Activated T-cell treated with anti-CD3 and anti-CD28 coated beads for 48 hours (primary cell): Measurements from ENCODE around the gene SPDYE17.
"Not testable (repeated sequence)": the region's sequence is repeated elsewhere in the genome, so short reads cannot be mapped to it uniquely, and the experiment has no call there.

Experiments used
- DNase-seq: peaks from one replicate; pipeline ENCODE4 v3.0.0-alpha.2; 2020; ENCODE audit warnings: low read depth

Gene SPDYE17

DNA sequence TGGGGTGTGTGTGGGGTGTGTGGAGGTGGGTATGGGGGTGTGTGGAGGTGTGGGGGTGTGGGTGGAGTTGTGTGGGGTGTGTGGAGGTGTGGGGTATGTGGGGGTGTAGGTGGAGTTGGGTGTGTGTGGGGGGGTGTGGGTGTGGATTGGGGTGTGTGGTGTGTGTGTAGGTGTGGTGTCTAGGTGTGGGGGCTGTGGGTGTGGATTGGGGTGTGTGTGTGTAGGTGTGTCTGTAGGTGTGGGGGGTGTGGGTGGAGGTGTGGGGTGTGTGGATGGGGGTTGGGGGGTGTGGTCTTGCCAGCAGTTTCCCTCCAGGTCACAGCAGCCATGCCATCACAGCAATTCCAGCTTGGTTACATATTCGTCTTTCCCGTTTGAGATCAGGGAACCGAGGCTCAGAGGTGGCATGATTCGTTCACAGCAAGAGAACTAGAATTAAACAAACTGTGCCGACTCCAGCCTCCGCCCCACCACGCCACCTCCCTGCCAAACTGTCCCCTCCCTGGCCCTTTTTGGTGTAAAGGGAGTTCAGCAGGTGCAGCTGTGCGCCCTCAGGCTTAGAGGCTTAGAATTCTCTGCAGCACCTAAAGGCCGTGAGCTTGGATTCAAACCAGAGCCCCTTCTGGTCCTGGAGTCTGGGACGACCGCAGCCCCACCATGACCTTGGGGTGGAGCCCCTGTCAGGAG lies 33.3 kb downstream of the SPDYE17 start:
- not testable (repeated sequence) for DNase-seq

DNA sequence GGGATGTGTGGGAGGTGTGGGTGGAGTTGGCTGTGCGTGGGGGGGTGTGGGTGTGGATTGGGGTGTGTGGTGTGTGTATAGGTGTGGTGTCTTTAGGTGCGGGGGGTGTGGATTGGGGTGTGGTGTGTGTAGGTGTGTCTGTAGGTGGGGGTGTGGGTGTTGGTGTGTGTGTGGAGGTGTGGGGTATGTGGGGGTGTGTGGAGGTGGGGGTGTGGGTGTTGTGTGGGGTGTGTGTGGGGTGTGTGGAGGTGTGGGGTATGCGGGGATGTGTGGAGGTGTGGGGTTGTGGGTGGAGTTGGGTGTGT lies 33.9 kb downstream of the SPDYE17 start:
- DNase-seq: no peak

DNA sequence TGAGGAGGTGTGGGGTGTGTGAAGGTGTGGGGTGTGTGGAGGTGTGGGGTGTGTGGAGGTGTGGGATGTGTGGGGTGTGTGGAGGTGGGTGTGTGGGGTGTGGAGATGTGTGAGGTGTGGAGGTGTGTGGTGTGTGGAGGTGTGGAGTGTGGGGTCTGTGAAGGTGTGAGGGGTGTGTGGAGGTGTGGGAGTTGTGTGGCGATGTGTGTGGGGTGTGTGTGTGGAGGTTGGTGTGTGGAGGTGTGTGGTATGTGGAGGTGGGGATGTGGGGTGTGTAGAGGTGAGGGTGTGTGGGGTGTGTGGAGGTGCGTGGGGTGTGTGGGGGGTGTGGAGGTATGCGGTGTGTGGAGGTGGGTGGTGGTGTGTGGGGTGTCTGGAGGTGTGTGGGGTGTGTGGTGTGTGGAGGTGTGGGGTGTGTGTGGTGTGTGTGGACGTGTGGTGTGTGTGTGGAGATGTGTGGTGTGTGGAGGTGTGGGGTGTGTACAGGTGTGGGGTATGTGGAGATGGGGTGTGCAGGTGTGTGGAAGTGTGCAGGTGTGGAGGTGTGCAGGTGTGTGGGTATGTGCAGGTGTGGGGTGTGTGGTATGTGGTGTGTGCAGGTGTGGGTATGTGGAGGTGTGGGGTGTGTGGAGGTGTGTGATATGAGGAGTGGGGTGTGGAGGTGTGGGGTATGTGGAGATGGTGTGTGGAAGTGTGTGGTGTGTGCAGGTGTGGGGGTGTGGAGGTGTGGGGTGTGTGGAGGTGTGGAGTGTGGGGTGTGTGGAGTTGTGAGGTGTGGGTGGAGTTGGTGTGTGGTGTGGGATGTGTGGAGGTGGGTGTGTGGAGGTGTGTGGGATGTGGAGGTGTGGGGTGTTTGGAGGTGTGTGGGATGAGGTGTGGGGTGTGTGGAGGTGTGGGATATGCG lies 34.5 kb downstream of the SPDYE17 start:
- no peak for DNase-seq

DNA sequence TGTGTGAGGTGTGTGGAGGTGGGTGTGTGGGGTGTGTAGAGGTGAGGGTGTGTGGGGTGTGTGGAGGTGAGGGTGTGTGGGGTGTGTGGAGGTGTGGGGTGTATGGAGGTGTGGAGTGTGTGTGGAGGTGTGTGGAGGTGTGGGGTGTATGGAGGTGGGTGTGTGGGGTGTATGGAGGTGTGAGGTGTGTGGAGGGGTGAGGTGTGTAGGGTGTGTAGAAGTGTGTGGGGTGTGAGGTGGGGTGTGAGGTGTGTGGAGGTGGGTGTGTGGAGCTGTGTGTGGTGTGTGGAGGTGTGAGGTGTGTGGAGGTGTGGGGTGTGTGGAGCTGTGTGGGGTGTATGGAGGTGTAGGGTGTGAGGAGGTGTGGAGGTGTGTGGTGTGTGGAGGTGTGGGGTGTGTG lies 35.2 kb downstream of the SPDYE17 start:
- not testable (repeated sequence) for DNase-seq

DNA sequence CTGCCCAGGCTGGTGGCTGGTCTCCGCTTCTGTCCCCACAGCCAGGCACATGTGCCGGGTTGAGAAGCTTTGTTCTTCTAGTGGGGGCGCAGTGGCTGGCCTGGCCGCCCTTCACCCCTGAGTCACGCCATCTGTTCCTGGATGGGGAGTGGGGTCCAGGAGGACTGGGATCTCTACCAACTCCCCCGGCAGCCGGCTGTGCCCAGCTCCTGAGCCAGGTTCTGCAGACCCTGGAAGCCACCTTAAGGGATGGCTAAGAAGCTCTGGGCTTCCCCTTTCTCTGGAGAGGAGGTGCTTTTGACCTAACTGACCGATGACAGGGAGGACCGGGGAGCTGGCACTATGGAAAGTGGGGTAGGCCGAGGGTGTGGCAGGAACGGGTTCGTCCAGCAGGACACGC lies 37.9 kb downstream of the SPDYE17 start:
- not testable (repeated sequence) for DNase-seq

DNA sequence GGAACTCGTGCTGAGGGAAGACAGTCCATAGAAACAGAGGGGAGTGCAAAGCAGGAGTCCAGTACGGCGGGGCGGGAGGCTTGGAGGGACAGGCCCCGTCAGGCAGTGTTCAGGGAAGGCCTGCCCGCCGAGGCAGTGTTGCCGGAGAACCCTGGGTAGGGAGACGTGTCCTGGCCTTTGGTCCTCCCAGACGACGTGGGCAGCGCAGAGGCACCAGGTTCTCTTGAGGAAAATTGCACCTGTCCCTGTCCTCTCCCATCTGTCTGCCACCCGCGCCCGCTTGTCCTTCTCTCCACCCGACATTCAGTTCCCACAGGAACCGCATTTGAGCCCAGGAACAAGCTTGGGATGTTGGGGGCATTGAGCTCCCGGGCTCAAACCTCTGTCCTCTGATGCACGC lies 38.3 kb downstream of the SPDYE17 start:
- DNase-seq: not testable (repeated sequence)

DNA sequence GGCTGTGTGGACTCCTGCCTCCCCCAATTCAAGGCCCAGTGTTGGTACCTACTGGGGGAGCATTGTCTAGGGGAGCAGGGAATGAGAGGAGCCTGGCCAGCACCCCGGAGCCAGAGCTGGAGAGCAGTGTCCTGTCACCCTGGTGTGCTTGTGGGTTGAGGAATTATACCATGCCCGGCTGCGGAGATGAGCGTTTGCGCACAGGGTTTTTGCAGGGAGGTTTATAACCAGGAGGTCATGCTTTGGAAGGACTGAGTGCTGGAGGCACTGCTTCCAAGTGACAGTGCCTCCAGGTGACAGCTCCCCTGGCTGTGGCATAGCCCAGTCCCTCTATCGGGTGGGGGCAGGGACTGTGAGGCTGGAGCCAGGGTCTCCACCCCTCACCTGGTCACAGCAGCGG lies 39.3 kb downstream of the SPDYE17 start:
- not testable (repeated sequence) for DNase-seq

DNA sequence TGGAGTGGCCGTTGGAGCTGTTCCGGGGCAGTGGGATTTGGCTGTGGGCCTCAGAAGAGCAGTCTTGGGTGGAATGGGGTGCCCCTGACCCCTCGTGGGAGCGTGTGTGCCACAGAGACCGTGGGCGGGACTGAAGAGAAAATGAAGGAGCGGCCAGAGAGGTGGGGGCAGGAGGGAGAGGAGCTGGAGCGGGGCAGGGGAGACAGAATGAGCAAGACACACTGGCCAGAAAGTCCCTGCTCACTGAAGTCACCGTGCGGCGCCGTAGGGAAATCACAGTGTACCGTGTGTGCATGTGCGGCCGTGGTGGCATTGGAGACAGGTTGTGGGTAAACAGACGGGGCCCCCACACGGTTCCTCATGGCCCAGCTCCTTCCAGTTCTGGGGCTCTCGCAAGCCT lies 40.0 kb downstream of the SPDYE17 start:
- not testable (repeated sequence) for DNase-seq

DNA sequence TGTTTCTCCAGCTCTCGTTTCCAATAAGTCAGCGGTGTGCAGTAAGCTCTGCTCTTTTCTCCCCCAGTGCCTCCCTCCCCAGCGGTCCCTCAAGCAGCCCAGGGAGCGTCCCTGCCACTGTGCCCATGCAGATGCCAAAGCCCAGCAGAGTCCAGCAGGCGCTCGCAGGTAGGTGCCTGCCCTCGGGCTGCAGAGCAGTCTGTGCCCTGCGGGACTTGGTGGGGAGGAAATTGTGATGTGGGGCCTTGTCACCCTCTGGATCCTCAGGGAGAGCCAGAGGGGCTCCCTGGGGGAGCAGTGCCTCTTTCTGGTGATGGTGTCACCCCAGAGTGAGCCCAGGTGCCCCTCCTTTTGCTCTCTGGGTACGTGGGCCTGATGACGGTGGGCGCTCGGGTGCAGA lies 42.0 kb downstream of the SPDYE17 start:
- DNase-seq: not testable (repeated sequence)

DNA sequence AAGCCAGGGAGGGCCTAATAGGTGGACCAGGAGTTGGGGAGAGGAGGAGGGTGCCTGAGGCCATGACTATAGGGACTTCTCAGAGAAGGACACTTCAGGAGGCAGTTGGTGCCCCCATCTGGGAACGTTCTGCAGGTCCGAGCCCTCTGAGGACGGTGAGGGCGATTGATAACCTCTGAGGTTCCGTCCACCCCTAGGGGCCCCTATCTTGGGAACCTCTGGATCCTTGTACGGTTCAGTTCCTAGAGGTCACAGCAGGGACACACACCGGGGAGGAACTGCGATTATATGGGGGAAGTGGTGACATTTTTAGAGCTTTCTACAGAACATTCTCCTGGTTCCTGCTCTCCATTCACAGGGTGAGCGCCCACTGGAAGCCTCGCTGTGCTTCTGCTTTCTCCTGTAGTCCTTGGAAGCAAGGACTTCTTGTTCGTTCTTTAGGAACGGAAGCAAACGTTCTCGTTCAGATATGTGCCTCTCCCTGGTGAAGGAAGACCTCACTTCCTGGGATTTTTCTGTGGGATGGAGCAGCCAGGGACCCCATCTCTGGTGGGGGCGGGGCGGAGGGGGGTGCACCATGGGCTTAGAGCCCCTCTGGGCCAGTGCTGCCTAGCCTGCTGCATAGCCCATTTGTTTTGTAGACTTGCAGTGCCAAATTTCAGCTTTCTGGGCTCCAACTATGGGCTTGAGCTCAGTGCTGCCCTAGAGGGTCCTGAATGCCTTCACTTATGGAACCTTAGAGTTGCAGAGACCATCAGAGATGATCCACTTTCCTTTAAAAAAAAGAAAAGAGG lies 46.0 kb downstream of the SPDYE17 start:
- not testable (repeated sequence) for DNase-seq

DNA sequence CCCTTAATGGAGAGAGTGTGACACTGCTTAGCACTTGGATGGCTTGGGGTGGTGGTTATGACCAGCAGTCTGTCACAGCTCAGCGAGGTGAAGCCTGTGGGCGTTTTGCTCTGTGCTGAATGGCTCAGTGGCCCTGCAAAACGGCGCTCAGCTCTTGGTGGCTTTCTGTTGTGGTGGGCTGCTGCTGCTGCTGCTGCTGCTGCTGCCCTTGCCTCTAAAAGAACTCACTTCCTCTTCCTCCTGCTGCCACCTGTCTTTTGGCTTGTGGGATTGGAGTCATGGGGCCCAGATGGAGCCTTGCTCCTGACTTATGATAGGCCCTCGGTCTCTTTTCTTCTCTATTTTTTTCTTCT lies 47.4 kb downstream of the SPDYE17 start:
- DNase-seq: not testable (repeated sequence)

DNA sequence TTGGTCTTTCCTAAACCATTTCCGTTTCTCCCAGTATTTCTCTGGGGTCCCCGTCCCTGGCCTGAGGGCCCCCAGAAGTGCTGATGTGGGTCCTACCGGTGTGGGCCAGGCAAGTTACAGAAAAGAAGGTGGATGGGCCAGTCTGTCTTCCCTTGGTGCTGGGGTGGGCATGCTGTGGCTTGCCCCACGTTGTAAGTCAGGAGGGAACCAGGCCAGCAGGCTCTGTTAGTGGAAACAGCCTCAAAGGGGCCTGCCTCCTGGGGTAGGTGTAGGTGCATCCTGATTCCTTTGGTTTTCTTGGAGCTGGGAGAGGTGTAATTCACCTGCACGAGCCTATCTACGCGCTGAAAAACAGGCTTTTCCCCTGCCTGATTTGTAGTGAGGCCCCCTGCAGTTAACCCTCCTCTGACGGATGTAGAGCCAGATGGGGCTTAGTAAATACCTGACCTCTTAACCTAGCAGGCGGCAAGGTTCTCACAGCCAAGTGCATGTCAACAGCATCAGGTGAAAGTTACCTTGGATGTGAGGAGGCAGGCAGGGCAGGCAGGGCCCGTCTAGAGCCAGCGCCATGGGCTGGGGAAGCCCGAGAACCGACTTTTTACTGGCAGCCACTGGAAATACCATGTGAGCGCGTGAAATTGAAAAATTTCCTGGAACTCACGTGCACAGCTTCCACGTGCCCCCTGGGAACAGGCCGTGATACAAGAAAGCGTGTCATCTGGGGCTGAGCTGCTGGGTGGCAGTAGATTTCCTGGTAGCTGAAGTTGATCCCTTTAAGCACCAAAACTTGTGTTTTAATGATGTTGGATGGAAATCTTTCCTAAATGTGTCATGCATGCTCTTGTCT lies 48.0 kb downstream of the SPDYE17 start:
- not testable (repeated sequence) for DNase-seq

DNA sequence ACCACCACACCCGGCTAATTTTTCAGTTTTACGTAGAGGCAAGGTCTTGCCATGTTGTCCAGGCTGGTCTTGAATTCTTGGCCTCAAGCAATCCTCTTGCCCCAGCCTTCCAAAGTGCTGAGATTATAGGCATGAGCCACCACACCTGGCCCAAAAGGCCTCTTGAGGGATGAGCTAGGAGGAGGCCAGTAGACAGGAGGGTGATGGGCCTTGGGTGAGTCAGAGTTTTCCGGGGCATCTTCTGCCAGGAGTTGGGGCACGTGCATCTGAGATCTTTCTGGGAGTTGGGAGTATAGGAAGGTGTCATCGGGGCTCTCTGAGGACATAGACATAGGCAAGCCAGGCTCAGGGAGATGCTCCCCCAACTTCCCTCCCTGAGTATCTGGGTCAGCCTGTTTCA lies 48.8 kb downstream of the SPDYE17 start:
- not testable (repeated sequence) for DNase-seq

DNA sequence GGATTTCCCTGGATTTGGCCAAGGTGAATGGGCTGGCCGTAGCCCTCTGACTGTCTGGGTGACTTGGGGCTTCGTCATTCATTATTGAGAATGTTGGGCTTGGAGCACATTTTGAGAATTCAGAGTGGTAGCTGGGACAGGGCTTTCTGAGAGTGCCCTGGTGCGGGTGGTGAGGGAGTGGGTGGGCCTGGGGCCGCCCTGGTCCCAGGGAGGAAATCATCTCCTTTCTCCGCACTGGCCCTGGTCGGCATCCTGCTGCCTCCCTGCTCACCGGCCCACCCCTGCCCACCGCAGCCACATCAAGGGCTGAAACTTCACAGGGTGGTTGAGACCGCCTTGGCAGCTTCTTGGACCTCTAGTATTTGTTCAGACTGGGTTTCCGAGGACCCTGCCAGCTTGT lies 49.7 kb downstream of the SPDYE17 start:
- DNase-seq: not testable (repeated sequence)

DNA sequence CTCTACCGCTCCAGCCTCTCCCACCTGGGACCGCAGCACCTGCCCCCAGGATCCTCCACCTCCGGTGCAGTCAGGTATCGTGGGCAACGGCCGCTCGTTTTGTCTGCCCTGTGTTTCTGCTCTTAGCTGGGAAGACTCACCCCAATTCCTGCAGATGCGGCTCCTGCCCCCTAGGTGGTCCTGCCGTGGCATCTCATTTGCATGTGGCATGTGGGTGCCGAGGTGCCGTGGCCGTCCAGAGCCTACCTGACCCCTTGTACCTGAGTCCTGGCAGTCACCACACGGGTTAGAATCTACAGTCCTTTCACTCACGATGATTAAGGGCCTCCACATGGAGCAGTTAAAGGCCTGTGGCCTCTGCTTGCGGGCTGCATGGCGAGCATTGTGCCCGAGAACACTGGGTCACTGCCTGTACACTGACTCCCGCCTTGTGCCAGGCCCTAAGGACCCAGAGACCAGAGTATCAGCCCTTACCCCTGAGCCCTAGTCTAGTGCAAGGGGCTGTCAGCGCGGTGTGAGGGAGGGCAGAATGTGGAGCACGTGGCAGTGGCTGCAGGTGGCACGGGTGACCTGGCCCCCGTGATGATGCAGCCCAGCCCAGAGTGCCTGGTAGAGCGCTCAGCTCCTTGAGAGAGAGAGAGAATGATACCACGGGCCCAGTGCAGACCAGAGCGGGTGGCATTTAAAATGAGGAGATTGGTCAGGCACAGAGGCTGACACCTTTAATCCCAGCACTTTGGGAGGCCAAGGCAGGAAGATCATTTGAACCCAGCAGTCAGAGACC lies 50.8 kb downstream of the SPDYE17 start:
- not testable (repeated sequence) for DNase-seq

DNA sequence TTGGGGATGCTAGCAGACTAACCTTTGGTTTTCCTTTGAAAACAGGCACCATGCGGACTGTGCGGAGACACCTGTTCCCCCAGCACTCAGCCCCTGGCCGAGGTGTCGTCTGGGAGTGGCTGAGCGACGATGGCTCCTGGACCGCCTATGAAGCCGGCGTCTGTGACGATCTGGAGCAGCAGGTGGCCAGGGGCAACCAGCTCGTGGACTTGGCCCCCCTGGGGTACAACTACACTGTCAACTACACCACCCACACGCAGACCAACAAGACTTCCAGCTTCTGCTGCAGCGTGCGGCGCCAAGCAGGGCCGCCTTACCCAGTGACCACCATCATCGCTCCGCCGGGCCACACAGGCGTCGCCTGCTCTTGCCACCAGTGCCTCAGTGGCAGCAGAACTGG lies 51.6 kb downstream of the SPDYE17 start:
- not testable (repeated sequence) for DNase-seq

DNA sequence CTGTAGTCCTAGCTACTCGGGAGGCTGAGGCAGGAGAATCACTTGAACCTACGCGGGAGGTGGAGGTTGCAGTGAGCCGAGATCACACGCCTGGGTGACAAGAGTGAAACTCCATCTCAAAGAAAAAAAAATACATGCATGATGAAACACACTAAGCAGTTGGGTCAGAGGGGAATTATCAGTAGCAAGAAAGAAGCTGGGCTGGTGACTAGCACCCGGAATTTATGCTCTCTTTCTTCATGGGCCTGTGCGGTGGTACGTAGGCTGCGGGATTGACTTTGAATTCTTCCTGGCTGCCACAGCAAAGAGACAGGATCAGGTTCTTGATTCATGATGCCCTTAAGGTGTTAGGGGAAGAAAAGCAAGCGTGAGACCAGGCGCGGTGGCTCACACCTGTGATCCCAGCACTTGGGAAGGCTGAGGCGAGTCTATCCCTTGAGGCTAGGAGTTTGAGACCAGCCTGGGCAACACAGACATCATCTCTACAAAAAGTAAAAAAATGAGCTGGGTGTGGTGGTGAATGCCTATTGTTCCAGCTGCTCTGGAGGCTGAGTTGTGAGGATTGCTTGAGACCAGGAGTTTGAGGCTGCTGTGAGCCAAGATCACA lies 54.3 kb downstream of the SPDYE17 start:
- not testable (repeated sequence) for DNase-seq

DNA sequence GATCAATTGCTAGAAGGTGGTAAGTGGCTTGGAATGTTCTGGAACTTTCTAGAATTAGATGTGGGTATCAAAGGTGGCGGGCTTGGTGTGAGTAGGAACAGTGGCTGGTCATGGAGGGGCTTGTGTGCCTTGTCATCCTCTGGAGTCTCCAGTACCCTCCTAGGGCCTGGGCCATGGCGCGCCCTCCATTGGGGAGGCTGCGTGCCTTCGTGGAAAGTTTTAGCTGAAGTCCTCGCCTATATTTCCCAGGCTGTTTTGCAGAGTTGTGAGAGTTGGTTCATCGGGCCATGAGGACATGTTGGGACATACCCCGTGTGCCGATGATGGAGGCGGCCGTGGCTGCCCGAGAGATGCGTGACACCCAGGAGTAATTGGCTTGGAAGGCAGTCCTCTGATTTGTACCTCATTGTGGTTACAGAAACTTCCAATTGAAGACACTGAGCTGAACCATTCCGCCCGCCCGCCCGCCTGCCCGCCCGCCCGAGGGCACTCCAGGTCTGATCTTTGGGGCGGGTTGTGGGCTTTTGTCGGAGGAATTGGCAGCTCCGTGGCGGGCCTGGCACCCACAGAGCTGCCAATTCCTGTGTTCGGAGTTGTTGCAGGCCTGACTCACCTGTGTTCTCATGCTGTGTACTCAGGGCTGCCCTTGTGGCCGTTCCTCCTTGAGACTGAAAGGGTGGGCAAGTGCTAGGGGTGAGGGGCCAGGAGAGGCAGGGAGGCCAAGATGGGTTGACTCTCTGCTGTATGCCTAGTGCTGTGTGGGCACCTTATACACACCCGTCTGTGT lies 57.2 kb downstream of the SPDYE17 start:
- DNase-seq: not testable (repeated sequence)

DNA sequence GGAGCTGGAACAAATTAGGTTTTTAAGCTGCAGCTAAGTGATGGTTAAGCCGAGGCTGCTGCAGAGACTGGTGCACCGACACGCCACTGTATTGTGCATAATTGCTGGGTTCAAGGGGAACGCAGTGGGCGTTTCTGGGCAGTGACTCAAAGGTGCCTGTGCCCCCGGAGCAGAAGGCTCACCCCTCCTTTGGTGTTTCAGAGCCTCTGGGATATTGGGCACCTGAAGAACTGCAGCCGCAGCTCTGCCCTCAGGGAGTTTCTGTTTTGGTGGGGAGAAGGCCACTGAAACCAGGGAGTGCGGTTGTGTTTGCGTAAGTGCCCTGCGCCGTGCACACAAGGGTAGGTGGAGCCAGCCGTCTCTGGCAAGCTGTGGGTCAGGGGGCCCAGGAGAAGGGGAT lies 57.8 kb downstream of the SPDYE17 start:
- not testable (repeated sequence) for DNase-seq

DNA sequence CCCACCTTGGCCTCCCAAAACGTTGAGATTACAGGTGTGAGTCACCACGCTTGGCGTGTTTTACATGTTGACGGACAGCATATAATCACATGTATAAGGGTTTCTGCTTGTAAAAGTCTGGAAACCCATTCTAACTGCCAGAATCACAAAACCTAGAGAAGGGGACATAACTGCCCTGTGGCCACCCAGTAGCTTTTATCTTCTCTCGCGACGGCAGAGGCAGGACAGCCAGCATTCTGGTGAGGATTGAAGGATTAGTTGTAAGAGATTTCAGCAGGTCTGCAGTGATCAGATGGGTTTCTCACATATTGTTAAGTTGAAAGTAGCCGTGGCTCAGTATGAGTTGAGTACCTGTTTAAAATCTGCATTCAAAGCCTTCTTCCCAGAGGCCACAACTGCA lies 59.8 kb downstream of the SPDYE17 start:
- not testable (repeated sequence) for DNase-seq
